Activated CD4-positive, alpha-beta T cell treated with anti-CD3 and anti-CD28 coated beads for 24 hours (primary cell): Measurements from ENCODE around the gene AQP12A.
A peak's percentile ranks its signal among the peaks of the same experiment; 100 is the strongest.
"Not testable (repeated sequence)": the region's sequence is repeated elsewhere in the genome, so short reads cannot be mapped to it uniquely, and the experiment has no call there.

Experiments
- DNase-seq, 2 donors: peaks; one replicate each; pipeline ENCODE4 v3.0.0-alpha.2; 2020; ENCODE audit warnings: low read depth in 2 of 2

Gene AQP12A

GRCh38 chr2:240688553-240688919, 3.1 kb upstream of the AQP12A start:
- no peak for DNase-seq

GRCh38 chr2:240689975-240690374, 1.7 kb upstream of the AQP12A start:
- DNase-seq, result no peak

GRCh38 chr2:240690421-240691074, 1.1 kb upstream of the AQP12A start:
- DNase-seq, result not testable (repeated sequence)

- not testable (repeated sequence) for DNase-seq
Measured at GRCh38 chr2:240691075-240691427, 615 bp upstream of the AQP12A start.

GRCh38 chr2:240692583-240693561, 1.2 kb downstream of the AQP12A start:
- DNase-seq, result not testable (repeated sequence)

GRCh38 chr2:240694304-240694703, 2.6 kb downstream of the AQP12A start:
- not testable (repeated sequence) for DNase-seq

GRCh38 chr2:240695593-240695992, 3.9 kb downstream of the AQP12A start:
- DNase-seq, result not testable (repeated sequence)

GRCh38 chr2:240696469-240696868, 4.8 kb downstream of the AQP12A start:
- DNase-seq, result not testable (repeated sequence)

- DNase-seq, result not testable (repeated sequence)
Measured at GRCh38 chr2:240698852-240699561, 7.3 kb downstream of the AQP12A start.

GRCh38 chr2:240699835-240700234, 8.2 kb downstream of the AQP12A start:
- not testable (repeated sequence) for DNase-seq

- not testable (repeated sequence) for DNase-seq
Measured at GRCh38 chr2:240700616-240701015, 8.9 kb downstream of the AQP12A start.

- DNase-seq, result no peak
Measured at GRCh38 chr2:240701091-240701735, 9.5 kb downstream of the AQP12A start.

GRCh38 chr2:240701736-240702639, 10.3 kb downstream of the AQP12A start:
- no peak for DNase-seq

- DNase-seq, result no peak
Measured at GRCh38 chr2:240702640-240703011, 11.0 kb downstream of the AQP12A start.

- DNase-seq, result no peak
Measured at GRCh38 chr2:240703417-240704341, 12.0 kb downstream of the AQP12A start.

- peak; percentile 6 to 26 for DNase-seq
Measured at GRCh38 chr2:240704651-240705050, 13.0 kb downstream of the AQP12A start.

GRCh38 chr2:240705204-240705791, 13.6 kb downstream of the AQP12A start:
- no peak for DNase-seq

- no peak for DNase-seq
Measured at GRCh38 chr2:240707043-240707756, 15.5 kb downstream of the AQP12A start.

GRCh38 chr2:240707821-240708220, 16.2 kb downstream of the AQP12A start:
- no peak for DNase-seq
